Kidney epithelial cell (primary cell): ENCODE measurements around the gene AHCYL1. TPM values are rescaled to one million over a fixed set of nuclear protein-coding genes. Genes with fewer than 3 reads are reported as not detected.

Experiments used
- DNase-seq: peaks from one replicate; pipeline ENCODE4 v3.0.0-alpha.2; 2010; ENCODE audit warnings: low read depth
- H3K27me3 ChIP-seq: 2 replicates; pipeline ENCODE4 v1.6.0; 2011; ENCODE audit warnings: low read length; ENCODE audit not compliant: control insufficient read depth, insufficient read depth
- H3K36me3 ChIP-seq: 2 replicates; pipeline ENCODE4 v1.5.1; 2011; ENCODE audit warnings: low read length; ENCODE audit not compliant: control insufficient read depth, insufficient read depth
- H3K4me3 ChIP-seq: 2 replicates; pipeline ENCODE4 v1.5.1; 2011; ENCODE audit warnings: low read depth, mild to moderate bottlenecking, control low read depth, low read length
- total RNA-seq: library from RNA; depleted of rRNA; stranded (reverse); fragments of >200 nt; gene quantifications from 2 replicates; pipeline ENCODE4 v1.2.3, GENCODE V29; 2015
- TF ChIP-seq, protein P1 (sequence below): IDR thresholded peaks from 2 replicates; pipeline ENCODE4 v1.5.1; 2011; ENCODE audit warnings: mild to moderate bottlenecking, moderate library complexity, low read length, control low read depth, inconsistent platforms; ENCODE audit not compliant: insufficient read depth, poor library complexity, severe bottlenecking

Gene AHCYL1
- total RNA-seq, 1 donor from 2014 or later: 40.1 TPM

DNA sequence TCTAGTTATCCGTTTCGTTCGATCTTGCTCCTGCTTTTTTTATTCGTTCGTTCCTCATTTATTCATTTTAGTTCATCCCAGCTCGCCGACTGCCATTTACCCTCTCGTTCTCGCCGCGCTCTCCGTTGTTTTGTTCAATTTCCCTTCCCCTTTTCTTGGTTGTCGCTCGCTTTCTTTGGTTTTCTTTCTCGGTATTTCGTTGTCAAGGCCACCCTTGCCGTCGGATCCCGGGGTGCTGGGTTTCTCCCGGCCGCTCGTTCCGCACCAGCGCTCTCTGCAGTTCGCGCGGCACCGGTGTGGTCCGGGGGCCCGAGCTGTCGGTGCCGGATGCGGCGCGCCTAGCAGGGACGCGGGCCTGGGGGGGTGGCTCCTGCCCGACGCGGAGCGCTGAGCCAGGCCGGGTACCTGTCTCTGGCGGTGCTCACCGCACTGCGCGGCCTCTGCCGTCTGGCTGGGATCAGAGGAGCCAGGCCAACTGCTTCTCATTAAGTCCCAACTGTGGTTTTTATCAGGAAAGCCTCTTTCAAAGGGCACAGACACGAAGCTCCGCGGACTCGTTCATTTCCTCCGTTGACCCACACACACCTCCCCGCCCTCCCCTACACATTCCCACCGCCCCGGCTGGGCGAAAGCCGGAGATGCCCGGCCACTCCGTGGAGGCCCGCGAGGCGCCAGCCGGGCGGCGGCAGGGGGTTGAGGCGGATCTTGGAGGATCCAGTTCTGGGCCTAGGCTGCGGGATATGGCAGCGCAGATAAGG, 84.3 kb downstream of the AHCYL1 start:
- H3K4me3 ChIP-seq: no peak overlapping the region

DNA sequence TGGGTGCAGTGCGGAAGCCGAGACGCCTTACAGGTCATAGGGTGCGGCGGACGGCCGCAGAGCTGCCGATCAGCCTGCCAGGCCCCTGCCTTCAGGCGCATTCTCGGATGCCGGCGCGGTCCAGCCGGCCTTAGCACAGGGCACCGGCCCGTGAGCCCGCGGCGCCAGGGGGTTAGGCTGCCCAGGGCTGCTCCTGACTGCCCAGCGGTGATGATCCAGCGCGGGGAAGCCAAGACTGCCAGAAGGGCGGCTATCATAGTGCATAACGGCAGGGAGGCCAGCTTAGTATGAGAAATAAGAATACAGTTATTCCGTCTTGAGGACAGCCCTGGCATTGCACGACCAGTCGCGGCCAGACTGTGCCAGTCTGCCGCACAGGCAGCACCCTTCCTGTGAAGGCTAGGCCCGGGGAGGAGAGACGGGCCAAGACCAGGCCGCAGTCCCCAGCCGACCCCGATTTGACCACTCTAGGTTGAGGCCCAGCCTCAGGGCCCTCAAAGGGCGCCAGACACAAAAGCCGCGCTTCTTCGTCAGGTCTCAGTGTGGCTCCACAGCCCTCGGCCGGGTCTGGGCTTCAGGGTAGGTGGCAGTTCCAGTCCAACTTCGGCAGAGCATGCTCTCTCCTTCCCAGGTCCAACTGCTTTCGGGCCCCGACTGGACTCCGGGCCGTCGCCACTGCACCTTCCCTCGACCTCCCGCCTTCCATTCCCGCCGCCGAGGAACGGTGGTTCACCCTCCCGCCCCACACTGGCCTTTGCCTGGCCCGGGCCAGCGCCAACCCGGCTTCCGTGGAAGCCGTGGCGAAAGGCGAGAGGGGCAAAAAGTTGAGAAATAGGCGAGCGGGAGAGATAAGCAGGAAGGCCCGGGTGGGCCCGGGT, 85.1 kb downstream of the AHCYL1 start:
- DNase-seq: no peak
- peaks cover 79% of the 10 kb centered on the region for H3K27me3 ChIP-seq
- H3K36me3 ChIP-seq: no peaks in the 10 kb centered on the region
- H3K4me3 ChIP-seq: no peak overlapping the region
- TF ChIP-seq, protein P1, sequence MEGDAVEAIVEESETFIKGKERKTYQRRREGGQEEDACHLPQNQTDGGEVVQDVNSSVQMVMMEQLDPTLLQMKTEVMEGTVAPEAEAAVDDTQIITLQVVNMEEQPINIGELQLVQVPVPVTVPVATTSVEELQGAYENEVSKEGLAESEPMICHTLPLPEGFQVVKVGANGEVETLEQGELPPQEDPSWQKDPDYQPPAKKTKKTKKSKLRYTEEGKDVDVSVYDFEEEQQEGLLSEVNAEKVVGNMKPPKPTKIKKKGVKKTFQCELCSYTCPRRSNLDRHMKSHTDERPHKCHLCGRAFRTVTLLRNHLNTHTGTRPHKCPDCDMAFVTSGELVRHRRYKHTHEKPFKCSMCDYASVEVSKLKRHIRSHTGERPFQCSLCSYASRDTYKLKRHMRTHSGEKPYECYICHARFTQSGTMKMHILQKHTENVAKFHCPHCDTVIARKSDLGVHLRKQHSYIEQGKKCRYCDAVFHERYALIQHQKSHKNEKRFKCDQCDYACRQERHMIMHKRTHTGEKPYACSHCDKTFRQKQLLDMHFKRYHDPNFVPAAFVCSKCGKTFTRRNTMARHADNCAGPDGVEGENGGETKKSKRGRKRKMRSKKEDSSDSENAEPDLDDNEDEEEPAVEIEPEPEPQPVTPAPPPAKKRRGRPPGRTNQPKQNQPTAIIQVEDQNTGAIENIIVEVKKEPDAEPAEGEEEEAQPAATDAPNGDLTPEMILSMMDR: no peak

More for the DNA sequence above, 84.3 kb downstream of the AHCYL1 start:
- peaks cover 80% of the 10 kb centered on the region for H3K27me3 ChIP-seq
- no peak for DNase-seq
- no peaks in the 10 kb centered on the region for H3K36me3 ChIP-seq
- TF ChIP-seq, protein P1: no peak

DNA sequence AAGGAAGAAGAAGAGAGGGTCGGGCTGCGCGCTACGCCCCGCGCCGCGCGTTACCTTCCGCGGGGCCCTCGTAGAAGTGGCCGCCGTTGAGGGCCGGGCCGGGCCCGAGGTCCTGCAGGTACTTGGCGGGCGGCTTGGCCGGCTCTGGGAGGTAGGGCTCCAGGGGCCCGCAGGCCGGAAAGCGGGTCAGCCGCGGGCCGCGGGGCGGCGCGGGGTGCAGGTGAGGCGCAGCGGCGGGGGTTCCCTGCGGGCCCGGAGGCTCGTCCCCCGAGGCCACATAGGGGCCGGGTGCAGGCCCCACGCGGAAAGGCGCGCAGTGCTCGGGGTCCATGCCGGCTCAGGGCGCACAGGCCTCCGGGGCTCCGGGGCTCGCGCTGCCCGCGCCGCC, 85.7 kb downstream of the AHCYL1 start:
- TF ChIP-seq, protein P1: no peak
- no peaks in the 10 kb centered on the region for H3K36me3 ChIP-seq
- no peak for DNase-seq
- H3K27me3 ChIP-seq: peaks cover 75% of the 10 kb centered on the region
- H3K4me3 ChIP-seq: no peak overlapping the region

DNA sequence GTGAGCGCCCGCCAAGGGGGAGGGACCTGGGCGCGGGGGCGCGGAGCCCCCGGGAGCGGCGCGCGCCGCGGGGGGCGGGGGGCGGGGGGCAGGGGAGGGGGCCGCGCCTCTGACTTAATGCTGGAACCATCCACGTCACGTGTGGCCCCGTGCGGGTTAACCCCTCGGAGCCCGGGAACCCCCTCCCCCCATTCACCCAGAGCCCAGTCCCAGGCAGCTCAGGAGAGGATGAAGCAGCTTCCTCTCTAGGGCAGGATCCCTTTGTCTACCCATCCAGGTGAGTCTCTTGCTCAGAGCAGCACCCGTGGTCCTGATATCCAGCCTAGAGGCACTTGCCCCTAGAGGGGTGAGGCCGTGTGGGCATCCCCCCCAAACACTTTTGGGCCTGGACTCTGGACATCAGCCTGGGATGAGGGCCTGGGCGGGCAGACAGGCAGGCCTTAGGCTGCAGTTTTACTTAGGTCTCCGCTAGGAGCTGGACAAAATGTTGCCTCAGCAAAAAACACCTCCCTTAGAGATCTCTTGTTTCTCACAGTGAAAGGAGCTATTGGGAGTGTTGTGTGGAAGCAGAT, 86.2 kb downstream of the AHCYL1 start, which contains the start of gene ALX3:
TSS of gene ALX3 (minus strand) at position 2 of the 572 bp plus-strand sequence. CDS start 60 bp downstream, outside the sequence.
- Histone ChIP-seq H3K4me3 (no peak within 1 kb of the TSS), H3K36me3 (no peaks in the 10 kb centered on the region), H3K27me3 (peaks cover 71% of the 10 kb centered on the region)
- TF ChIP-seq, protein P1: no peak
- no peak for DNase-seq

Other genes starting within 250 kb of the AHCYL1 start
- gene GSTM3, start 243.7 kb upstream of the AHCYL1 start, total RNA-seq: 30.3 and 31.8 TPM in 2 replicates
- gene EPS8L3, start 220.8 kb upstream of the AHCYL1 start, total RNA-seq: 0.04 and 0.55 TPM in 2 replicates
- 53.4 and 78.5 TPM in 2 replicates for gene CSF1, start 73.9 kb upstream of the AHCYL1 start, total RNA-seq
- 32.9 and 41.0 TPM in 2 replicates for gene STRIP1, start 49.9 kb downstream of the AHCYL1 start, total RNA-seq
- not detected in 2 replicates for gene ALX3, start 85.9 kb downstream of the AHCYL1 start, total RNA-seq
- not detected in 2 replicates for gene UBL4B, start 127.7 kb downstream of the AHCYL1 start, total RNA-seq
- 0.42 and 0.75 TPM in 2 replicates for gene SLC6A17, start 165.7 kb downstream of the AHCYL1 start, total RNA-seq
- 1.8 and 2.3 TPM in 2 replicates for gene KCNC4, start 225.5 kb downstream of the AHCYL1 start, total RNA-seq